H1 (cell line): Measurements from ENCODE around the gene MSH4. TPM values are rescaled to one million over a fixed set of nuclear protein-coding genes. Genes with fewer than 3 reads are reported as not detected.

ENCODE experiments used
- EP300 ChIP-seq, 2 experiments: IDR thresholded peaks; 1 replicate in 1 of 2; 2 replicates in 1 of 2; pipeline ENCODE4 v1.6.1; 2011 to 2012; ENCODE audit warnings: low read depth in 2 of 2, low read length in 2 of 2, mild to moderate bottlenecking in 2 of 2, borderline replicate concordance in 1 of 2, inconsistent platforms in 1 of 2, moderate library complexity in 1 of 2
- GABPA ChIP-seq: IDR thresholded peaks from 2 replicates; pipeline ENCODE4 v1.6.1; 2011; ENCODE audit warnings: mild to moderate bottlenecking, low read length, moderate library complexity, borderline replicate concordance; ENCODE audit not compliant: insufficient read depth
- SUZ12 ChIP-seq: fragments of 200-600 bp; sonication (generic); IDR thresholded peaks from 2 replicates; pipeline ENCODE4 v1.6.1; 2012; ENCODE audit warnings: mild to moderate bottlenecking, inconsistent platforms, low read length, moderate library complexity, mixed read lengths
- polyA plus RNA-seq, 7 experiments: library from polyadenylated mRNA; depleted of rRNA in 3 of 7; stranded (reverse) in 5 of 7; unstranded in 2 of 7; fragments of >200 nt in 5 of 7; fragments of 200-250 nt in 2 of 7; gene quantifications; 1 replicate in 5 of 7; 2 replicates in 1 of 7; 4 replicates in 1 of 7; pipeline versions ENCODE4 v1.2.1 to v1.2.3, GENCODE V29; 2011 to 2013; ENCODE audit warnings: missing spikeins in 2 of 7, mixed read lengths in 2 of 7
- total RNA-seq: library from RNA; stranded (reverse); fragmentation: NEBNext Ultra II Directional; extraction: Animal tissue kit (Norgen Biotek cat#: 25700); gene quantifications from 2 replicates; pipeline ENCODE4 v1.2.1, GENCODE V29; 2021

Gene MSH4
- total and polyA plus RNA-seq, 2 of the 8 experiments (the other 6 are each of a cell fraction or from before 2014, with no cell fraction given): 0.03 to 0.22 TPM

- TF ChIP-seq SUZ12: no peak
- no peak for TF ChIP-seq GABPA
- no peak for TF ChIP-seq EP300 (IDR thresholded peaks at IDR 0.05; ENCODE audit: borderline replicate concordance in 1 of 2, low read depth in 2 of 2, low read length in 2 of 2)
- TF ChIP-seq, all 59 proteins: peak for 0
These were observed 39.9 kb downstream of the MSH4 start (continued) for GRCh38 chr1:75836528-75837100.
